Measurements from ENCODE around the gene SH3RF3.

GRCh38 chr2:109220860-109221259, 91.9 kb downstream of the SH3RF3 start:
- TF ChIP-seq CTCF (IDR thresholded peaks at IDR 0.05): no peak
- no peak for TF ChIP-seq REST (IDR thresholded peaks at IDR 0.05; ENCODE audit: insufficient read depth in 1 of 2, low read depth in 2 of 2, low read length in 1 of 2)

All from Panc1 (cell line).